Nephron (organoid): ENCODE data around the gene TRABD.

Experiments used
- H3K27ac Mint-ChIP-seq, 3 experiments: 2 replicates each; pipeline ENCODE4 v1.8.0; 2020; ENCODE audit warnings: mixed read lengths in 3 of 3, mild to moderate bottlenecking in 2 of 3, moderate library complexity in 1 of 3
- H3K27me3 Mint-ChIP-seq: 2 replicates; pipeline ENCODE4 v1.8.0; 2021; ENCODE audit warnings: low read depth, mild to moderate bottlenecking, moderate library complexity, mixed read lengths
- H3K36me3 Mint-ChIP-seq: 2 replicates; pipeline ENCODE4 v1.8.0; 2020; ENCODE audit warnings: low read depth, mixed read lengths
- H3K4me1 Mint-ChIP-seq: 2 replicates; pipeline ENCODE4 v1.8.0; 2020; ENCODE audit warnings: mixed read lengths
- H3K4me3 Mint-ChIP-seq, 3 experiments: 2 replicates each; pipeline ENCODE4 v1.8.0; 2020; ENCODE audit warnings: mild to moderate bottlenecking in 3 of 3, mixed read lengths in 3 of 3, moderate library complexity in 2 of 3
- H3K9me3 Mint-ChIP-seq: 2 replicates; pipeline ENCODE4 v1.8.0; 2020; ENCODE audit warnings: mixed read lengths
- TF ChIP-seq, protein P1 (sequence below), 3 experiments: fragments of 200-600 bp; sonication (generic); IDR thresholded peaks; one replicate each; pipeline ENCODE4 v1.5.0; 2021; ENCODE audit warnings: antibody characterized with exemption in 3 of 3; ENCODE audit not compliant: unreplicated experiment in 3 of 3

TRABD gene

DNA sequence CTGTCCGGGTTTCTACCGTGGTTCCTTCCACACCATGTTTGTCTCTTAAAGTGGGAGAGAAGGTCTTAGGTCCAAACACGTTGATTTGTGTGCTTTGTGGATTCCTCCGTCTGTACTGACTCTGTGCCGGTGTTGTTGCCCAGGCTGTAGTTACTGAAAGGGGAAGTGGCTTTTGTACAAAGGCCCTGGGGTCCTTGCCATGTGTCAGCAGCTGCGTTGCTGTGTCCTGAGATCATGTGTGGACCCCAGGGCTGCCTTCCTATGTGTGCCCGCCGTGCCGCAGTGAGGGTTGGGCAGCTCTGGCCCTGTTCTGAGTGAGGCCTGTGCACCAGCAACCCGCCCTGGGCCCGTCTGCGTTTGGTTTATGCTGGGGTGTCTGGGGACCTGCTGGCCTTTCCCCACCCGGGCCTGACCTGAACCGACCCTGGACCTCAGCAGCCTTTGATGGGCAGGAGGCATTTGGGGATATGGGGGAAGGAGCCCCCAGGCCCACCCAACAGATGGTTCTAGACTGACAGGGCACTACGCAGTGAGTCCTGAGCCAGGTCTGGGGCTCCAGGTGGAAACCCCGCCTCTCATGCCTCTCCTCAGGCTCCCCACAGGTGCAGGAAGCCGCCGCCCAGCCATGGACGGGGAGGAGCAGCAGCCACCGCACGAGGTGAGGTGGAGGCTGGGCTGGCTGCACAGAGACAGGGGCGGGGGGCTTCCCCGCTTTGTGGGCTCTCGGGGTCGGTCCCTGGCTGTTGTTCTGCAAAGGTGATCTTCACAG, 6.9 kb downstream of the TRABD start:
- H3K4me1 Mint-ChIP-seq = peaks cover 10% of the 10 kb centered on the region
- H3K4me3 Mint-ChIP-seq = peak overlapping the region in 1 of 3 experiments; percentile 48
- TF ChIP-seq, protein P1, sequence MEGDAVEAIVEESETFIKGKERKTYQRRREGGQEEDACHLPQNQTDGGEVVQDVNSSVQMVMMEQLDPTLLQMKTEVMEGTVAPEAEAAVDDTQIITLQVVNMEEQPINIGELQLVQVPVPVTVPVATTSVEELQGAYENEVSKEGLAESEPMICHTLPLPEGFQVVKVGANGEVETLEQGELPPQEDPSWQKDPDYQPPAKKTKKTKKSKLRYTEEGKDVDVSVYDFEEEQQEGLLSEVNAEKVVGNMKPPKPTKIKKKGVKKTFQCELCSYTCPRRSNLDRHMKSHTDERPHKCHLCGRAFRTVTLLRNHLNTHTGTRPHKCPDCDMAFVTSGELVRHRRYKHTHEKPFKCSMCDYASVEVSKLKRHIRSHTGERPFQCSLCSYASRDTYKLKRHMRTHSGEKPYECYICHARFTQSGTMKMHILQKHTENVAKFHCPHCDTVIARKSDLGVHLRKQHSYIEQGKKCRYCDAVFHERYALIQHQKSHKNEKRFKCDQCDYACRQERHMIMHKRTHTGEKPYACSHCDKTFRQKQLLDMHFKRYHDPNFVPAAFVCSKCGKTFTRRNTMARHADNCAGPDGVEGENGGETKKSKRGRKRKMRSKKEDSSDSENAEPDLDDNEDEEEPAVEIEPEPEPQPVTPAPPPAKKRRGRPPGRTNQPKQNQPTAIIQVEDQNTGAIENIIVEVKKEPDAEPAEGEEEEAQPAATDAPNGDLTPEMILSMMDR (IDR thresholded peaks at IDR 0.05; ENCODE audit: unreplicated experiment in 3 of 3) = no peak
- no peaks in the 10 kb centered on the region for H3K9me3 Mint-ChIP-seq
- H3K27ac Mint-ChIP-seq = no peak overlapping the region
- no peaks in the 10 kb centered on the region for H3K27me3 Mint-ChIP-seq
- peaks cover 5% of the 10 kb centered on the region for H3K36me3 Mint-ChIP-seq

DNA sequence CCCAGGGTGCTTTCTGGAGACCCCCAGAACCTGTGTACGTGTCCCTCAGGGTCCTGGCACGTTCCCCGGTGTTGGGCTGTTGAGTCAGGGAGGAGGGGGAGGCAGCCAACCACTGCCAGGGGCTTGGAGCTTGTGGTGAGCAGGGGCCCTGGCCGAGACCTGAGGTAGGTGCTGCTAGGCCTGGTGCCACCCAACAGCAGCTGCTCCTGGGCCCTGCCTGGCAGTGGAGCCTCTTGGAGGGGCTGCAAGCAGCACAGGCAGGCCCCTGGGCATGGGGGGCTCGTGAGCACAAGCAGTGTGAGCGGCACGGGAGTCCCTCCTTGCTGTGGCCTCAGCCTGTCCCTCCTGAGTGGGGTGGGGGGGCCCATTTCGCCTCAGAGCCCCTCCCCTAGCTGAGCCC, 7.9 kb downstream of the TRABD start:
- TF ChIP-seq, protein P1 (IDR thresholded peaks at IDR 0.05; ENCODE audit: unreplicated experiment in 3 of 3) = no peak
- H3K9me3 Mint-ChIP-seq = no peaks in the 10 kb centered on the region
- H3K4me3 Mint-ChIP-seq = no peak overlapping the region
- no peaks in the 10 kb centered on the region for H3K27me3 Mint-ChIP-seq
- H3K36me3 Mint-ChIP-seq = peaks cover 5% of the 10 kb centered on the region
- no peak overlapping the region for H3K27ac Mint-ChIP-seq
- peaks cover 10% of the 10 kb centered on the region for H3K4me1 Mint-ChIP-seq

DNA sequence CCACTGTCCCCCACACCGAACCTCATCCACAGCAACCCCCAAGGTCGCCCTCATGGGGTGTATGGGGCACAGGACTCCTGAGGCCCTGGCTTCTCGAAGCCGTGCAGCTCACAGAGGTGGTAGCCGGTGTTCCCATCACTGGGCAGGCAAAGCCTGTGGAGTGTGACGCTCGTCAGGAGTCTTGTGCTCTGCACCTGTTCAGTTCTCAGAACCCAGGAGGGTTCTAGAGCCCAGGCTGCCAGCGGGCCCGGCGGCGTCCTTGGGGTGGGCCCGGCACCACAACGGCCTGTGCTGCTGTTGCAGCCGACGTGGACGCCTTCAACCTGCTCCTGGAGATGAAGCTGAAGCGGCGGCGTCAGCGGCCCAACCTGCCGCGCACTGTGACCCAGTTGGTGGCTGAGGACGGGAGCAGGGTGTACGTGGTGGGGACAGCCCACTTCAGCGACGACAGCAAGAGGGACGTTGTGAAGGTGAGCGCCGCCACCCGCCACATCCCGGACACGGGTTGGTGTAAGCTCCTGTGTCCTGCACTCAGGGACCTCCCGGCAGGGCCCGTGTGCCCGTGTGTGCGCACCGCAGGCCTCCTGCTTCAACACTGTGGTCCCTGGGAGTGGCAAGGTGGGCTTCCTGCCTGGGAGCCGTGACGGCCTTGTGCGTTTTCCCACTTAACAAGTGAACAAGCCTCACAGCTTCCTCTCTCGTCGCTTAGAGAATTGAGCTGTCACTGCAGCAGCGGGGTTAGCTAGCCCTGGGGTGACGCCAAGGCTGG, 8.5 kb downstream of the TRABD start:
- Mint-ChIP-seq H3K4me3 (no peak overlapping the region), H3K9me3 (no peaks in the 10 kb centered on the region), H3K36me3 (peaks cover 5% of the 10 kb centered on the region), H3K27me3 (no peaks in the 10 kb centered on the region), H3K4me1 (peaks cover 10% of the 10 kb centered on the region), H3K27ac (no peak overlapping the region)
- TF ChIP-seq, protein P1 (IDR thresholded peaks at IDR 0.05; ENCODE audit: unreplicated experiment in 3 of 3) = no peak

DNA sequence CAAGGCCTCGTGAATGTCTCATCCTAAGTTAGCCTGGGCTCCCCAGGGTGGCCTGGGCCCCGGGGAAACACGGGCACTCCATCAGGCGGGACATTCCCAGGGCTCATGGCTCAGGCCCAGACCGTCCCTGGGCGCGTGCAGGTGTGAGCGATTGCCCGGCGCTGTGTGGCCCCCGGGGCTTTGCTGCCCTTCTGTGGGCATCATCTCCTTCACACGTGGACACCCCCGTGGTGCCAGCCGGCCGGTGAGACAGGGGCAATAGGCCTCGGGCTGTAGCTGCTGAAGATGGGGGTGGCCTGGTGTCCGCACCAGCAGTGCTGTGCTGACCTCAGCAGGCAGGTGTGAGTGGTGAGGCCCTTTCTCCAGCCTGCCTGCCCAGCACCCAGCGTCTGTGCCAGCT, 10.5 kb downstream of the TRABD start:
- Mint-ChIP-seq H3K27ac (no peak overlapping the region), H3K36me3 (peaks cover 3% of the 10 kb centered on the region), H3K4me1 (peaks cover 3% of the 10 kb centered on the region), H3K9me3 (no peaks in the 10 kb centered on the region), H3K4me3 (no peak overlapping the region), H3K27me3 (no peaks in the 10 kb centered on the region)
- TF ChIP-seq, protein P1 (IDR thresholded peaks at IDR 0.05; ENCODE audit: unreplicated experiment in 3 of 3) = no peak

DNA sequence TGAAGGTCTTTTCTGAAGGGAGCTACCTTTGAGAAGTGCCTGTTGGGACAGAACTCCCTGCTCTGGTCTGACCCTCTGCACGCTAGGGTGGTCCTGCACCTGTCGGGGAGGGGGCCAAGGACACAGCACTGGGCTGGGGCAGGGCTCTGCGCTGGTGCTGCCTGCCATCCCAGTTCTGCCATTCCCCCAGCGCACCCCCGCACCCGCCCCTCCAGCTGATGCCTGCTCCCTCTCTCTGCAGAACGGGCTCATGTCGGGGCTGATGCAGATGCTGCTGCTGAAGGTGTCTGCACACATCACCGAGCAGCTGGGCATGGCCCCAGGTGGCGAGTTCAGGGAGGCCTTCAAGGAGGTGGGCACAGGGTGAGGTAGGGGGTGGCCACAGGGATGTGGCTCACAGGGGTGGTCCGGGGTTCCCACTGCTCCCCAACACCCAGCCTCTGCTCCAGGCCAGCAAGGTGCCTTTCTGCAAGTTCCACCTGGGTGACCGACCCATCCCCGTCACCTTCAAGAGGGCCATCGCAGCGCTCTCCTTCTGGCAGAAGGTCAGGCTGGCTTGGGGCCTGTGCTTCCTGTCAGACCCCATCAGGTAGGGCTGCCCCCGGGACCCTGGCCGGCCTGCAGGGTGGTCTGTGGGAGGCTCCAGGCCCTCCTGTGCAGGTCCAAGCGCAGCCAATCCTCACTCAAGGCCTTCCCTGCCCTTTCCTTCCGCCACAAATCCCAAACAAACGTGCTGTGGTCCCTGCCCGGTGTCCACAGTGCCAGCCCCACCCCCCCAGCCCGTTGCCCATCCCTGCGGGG, 11.5 kb downstream of the TRABD start:
- Mint-ChIP-seq H3K27me3 (peaks cover 3% of the 10 kb centered on the region), H3K9me3 (no peaks in the 10 kb centered on the region), H3K27ac (no peak overlapping the region), H3K4me1 (peaks cover 4% of the 10 kb centered on the region), H3K36me3 (no peaks in the 10 kb centered on the region), H3K4me3 (no peak overlapping the region)
- TF ChIP-seq, protein P1 (IDR thresholded peaks at IDR 0.05; ENCODE audit: unreplicated experiment in 3 of 3) = no peak
